ENCODE measurements around the gene TMCO5A.

Gene TMCO5A

DNA sequence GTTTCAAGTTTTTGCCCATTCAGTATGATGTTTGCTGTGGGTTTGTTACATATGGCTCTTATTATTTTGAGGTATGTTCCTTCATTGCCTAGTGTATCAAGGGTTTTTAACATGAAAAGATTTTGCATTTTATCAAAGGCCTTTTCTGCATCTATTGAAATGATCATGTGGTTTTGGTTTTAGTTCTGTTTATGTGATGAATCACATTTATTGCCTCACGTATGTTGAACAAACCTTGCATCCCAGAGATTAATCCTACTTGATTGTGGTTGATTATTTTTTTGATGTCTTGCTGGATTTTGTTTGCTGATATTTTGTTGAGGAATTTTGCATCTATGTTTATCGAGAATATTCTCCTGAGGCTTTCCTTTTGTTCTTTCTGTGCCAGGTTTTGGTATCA lies 39.4 kb downstream of the TMCO5A start:
- DNase-seq (ENCODE audit: low read depth in 2 of 2) = no peak

DNA sequence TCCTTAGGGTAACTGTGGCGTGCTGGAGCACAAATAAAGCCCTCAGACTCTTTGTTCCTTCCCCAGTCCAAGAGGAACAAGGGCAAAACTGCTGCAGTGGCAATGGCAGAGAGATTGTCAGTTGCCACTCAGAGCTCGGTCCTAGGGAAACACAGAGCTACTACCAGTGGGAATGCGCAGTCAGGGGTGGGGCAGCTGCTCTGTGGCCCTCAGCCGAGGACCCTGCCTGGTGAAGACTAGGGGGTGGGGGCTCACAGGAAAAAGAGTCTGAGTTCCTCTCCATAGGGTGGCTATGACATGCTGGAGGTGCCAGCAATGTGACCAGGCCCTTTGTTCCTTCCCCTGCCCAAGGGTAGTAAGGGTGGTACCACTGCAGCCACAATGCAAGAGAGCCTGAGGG lies 43.8 kb downstream of the TMCO5A start:
- DNase-seq (ENCODE audit: low read depth in 2 of 2) = no peak

DNA sequence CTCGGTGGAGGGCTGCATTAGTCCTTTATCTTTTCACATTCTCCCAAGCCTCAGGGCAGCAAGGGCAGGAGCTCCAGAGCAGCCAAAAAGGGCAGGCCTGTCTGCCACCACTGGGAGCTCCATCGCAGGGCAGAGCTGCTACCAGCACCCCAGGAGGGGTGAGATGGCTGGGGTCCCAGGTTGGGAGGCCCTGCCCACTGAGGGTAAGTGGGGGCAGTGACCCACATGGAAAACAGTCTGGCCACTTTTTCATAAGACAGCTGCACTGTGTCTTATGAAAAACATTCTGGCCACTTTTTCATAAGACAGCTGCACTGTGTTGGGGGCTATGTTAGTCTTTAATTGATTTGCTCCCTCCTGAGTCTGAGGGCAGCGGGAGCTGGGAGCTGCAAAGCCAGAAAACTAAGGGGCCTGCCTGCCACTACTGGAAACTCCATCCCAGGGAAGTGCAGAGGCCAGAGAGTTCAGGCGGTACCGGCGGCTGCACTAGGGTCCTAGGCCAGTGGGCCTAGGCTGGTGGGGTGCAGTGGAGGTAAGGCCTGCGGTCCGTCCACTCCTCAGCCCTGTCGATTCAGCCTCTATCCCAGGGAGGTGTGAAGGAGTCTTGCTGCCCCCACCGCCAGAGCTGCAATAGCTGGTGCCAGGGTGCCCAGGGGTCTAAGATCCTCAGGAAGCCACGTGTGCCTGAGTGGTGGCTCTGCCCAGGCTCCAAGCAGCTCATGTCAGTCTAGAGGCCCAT lies 45.4 kb downstream of the TMCO5A start:
- no peak for DNase-seq (ENCODE audit: low read depth in 2 of 2)

DNA sequence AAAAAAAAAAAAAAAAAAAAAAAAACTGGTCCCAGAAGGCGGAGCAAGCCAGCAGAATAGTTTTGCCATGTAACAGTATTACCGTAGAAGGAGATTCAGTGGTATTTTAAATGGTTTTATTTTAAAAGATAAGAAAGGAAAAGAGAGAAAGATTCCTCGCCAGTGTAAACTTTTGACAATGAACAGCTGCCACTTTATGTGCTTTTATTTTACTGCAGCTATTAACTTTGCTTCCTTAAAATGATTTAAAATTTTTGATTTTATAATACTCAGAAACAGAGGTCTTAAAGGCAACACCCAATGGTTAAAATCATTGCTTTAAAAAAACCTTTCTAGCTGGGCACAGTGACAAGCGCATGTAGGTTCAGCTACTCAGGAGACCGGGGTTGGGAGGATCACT lies 46.8 kb downstream of the TMCO5A start:
- DNase-seq (ENCODE audit: low read depth in 2 of 2) = no peak

DNA sequence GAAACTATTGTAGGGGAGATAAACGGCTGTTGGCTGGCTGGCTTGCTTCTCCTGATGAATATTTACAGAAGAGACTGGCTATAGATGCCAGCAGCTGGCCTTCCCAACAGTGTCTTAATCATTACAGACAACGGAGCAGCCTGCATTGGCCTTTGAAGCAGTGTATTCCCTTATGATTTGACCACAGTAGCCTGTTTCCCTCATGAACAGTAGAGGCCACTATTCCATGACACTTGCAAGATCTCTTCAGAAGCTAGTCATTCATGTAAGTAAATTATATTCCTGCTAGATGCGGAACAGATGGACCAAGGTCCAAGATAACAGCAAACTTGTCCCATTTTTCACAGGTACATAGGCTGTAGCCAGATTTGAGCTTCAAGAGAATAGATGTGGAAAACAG lies 47.3 kb downstream of the TMCO5A start:
- no peak for DNase-seq (ENCODE audit: low read depth in 2 of 2)

DNA sequence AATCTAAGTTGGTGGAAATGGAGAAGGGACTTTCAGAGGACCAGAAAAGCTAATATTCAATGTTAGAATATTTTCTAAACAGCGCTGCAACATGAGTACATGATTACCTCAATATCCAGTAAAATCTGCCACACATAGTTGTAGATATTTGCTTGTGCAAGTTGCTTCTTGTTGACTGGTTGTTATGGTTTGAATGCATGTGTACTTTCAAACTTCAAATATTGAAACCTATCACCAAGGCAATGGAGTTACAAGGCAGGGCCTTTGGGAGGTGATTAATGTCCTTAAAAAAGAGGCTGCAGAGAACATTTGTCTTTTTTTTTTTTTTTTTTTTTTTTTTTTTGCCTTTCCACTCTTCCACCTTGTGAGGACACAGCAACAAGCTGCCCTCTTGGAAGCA lies 49.9 kb downstream of the TMCO5A start:
- DNase-seq (ENCODE audit: low read depth in 2 of 2) = no peak

DNA sequence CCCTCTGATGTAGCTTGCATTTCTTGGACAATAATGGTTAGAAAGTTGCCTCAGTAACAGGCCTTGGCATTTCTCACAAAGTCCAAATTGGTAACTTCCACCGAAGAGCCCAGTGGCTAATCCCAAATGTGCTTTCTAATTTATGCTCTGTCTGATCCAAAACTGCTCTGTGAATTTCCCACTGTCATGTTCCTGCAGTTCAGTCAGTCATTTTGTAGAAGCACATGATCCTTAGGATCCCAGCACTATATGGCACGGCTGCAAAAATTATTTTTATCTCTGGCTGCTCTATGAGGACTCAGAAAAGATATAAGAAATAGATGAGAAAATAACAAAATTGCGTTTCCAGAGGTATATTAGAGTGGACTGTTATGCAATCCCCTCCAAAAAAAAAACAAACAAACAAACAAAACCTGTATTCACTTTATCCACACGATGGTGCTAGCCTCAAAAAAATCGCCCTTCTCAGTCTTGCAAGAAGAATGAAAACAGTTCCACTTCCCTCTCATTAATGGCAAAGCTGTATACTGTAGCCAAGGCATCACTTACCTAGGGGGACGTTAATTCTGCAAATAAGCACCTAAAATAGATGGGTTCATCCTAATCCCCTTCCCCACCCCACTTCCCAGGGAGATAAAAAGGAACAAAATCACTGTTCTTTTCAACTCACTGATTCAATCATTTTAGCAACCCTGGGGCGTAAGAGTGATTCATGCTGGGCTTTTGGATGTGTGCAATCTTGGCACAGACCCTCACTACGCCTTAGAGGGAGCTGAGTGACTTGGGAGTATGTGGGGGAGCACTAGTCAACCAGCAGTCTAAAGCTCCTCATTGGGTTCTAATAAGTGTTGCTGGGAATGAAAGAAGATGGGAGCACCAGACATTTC lies 61.3 kb downstream of the TMCO5A start:
- DNase-seq (ENCODE audit: low read depth in 2 of 2) = no peak

Measured in stimulated activated CD8-positive, alpha-beta memory T cell treated with anti-CD3 and anti-CD28 coated beads, Interleukin-7, amount 100 ng/mL, for 4 hours (primary cell).